Upper lobe of left lung (tissue), 6 donors: Measurements from ENCODE around the gene DIP2C. TPM values are rescaled to one million over a fixed set of nuclear protein-coding genes. Genes with fewer than 3 reads are reported as not detected.
A peak's percentile ranks its signal among the peaks of the same experiment; 100 is the strongest.
"Not testable (repeated sequence)": the region's sequence is repeated elsewhere in the genome, so short reads cannot be mapped to it uniquely, and the experiment has no call there.

Experiments used
- ATAC-seq, 2 donors: fragments of 200-7000 bp; cut with Tn5 transposase; one replicate each; pipeline ENCODE4 v1.9.1; 2022; ENCODE audit warnings: mild to moderate bottlenecking in 2 of 2, moderate library complexity in 2 of 2; ENCODE audit not compliant: low FRiP score in 2 of 2
- DNase-seq, 2 donors: peaks; one replicate each; pipeline ENCODE4 v3.0.0-alpha.2; 2019 to 2020
- H3K27ac ChIP-seq, 4 donors: fragments of 200-600 bp; sonication (generic); one replicate each; pipeline ENCODE4 v1.5.1; 2016 to 2019
- H3K27me3 ChIP-seq, 4 donors: fragments of 200-600 bp; sonication (generic); one replicate each; pipeline ENCODE4 v1.5.1; 2017 to 2019
- H3K36me3 ChIP-seq, 4 donors: fragments of 200-600 bp; sonication (generic); one replicate each; pipeline ENCODE4 v1.5.1; 2016 to 2019
- H3K4me1 ChIP-seq, 4 donors: fragments of 200-600 bp; sonication (generic); one replicate each; pipeline ENCODE4 v1.5.1; 2018 to 2019
- H3K4me3 ChIP-seq, 4 donors: fragments of 200-600 bp; sonication (generic); one replicate each; pipeline ENCODE4 v1.5.1; 2017 to 2019; ENCODE audit warnings: mild to moderate bottlenecking in 2 of 4, moderate library complexity in 1 of 4
- H3K9me3 ChIP-seq, 4 donors: fragments of 200-600 bp; sonication (generic); one replicate each; pipeline ENCODE4 v1.5.1; 2018 to 2019
- CTCF ChIP-seq, 6 experiments: fragments of 450-650 bp in 4 of 6; fragments of 200-600 bp in 2 of 6; sonication (generic) in 2 of 6; IDR thresholded peaks; one replicate each; pipeline ENCODE4 v1.5.1; 2016 to 2019; ENCODE audit warnings: antibody characterized with exemption in 6 of 6
- EP300 ChIP-seq, 4 donors: sonication (generic); formaldehyde crosslinking; IDR thresholded peaks; one replicate each; pipeline ENCODE4 v1.5.1; 2017; ENCODE audit warnings: antibody characterized with exemption in 4 of 4, control low read depth in 2 of 4
- POLR2A ChIP-seq, 4 donors: fragments of 450-650 bp; IDR thresholded peaks; one replicate each; pipeline ENCODE4 v1.5.1; 2016 to 2017; ENCODE audit warnings: antibody characterized with exemption in 4 of 4, mild to moderate bottlenecking in 2 of 4
- POLR2AphosphoS5 ChIP-seq, 2 donors: sonication (generic); formaldehyde crosslinking; IDR thresholded peaks; one replicate each; pipeline ENCODE4 v1.5.1; 2017; ENCODE audit warnings: antibody characterized with exemption in 2 of 2
- WGBS, 2 donors: methylation state at CpG; one replicate each; pipeline ENCODE4 v1.1.5; 2017 to 2018; 5-methylcytosine and 5-hydroxymethylcytosine counted together
- total RNA-seq, 6 donors: library from RNA; depleted of rRNA in 4 of 6; stranded (reverse); fragments of >200 nt in 4 of 6; gene quantifications; one replicate each; pipeline versions ENCODE4 v1.1.0 to v1.2.1, GENCODE V29; 2016 to 2021
- donor health status: DM: no; HTN: no; CAD: no; lungs with moderate emphysema.
- donor health status: DM: no; HTN: yes; CAD: no; lungs with severe emphysema.

The DIP2C gene
- total RNA-seq, 6 donors from 2014 or later: 11.6 to 32.5 (median 14.7) TPM

GRCh38 chr10:396107-396506 lies 293.4 kb downstream of the DIP2C start:
- no peaks in the 10 kb centered on the region for H3K27me3 ChIP-seq
- H3K36me3 ChIP-seq: no peaks in the 10 kb centered on the region
- WGBS, 2 donors: 73 to 76% methylated on average over 5 of the region's 5 CpGs
- peak overlapping the region in 1 of 4 donors; percentile 15 for H3K27ac ChIP-seq
- no peak overlapping the region for H3K4me3 ChIP-seq
- H3K9me3 ChIP-seq: no peaks in the 10 kb centered on the region
- ATAC-seq (no peak), DNase-seq (no peak)
- TF ChIP-seq POLR2A (IDR thresholded peaks at IDR 0.05) (no peak), POLR2AphosphoS5 (IDR thresholded peaks at IDR 0.05) (no peak), EP300 (IDR thresholded peaks at IDR 0.05) (no peak), CTCF (IDR thresholded peaks at IDR 0.05) (no peak)
- H3K4me1 ChIP-seq: peaks cover 0 to 17% (median 8%) of the 10 kb centered on the region in 4 donors

GRCh38 chr10:395665-396064 lies 293.8 kb downstream of the DIP2C start:
- DNase-seq (no peak), ATAC-seq (no peak)
- no peaks in the 10 kb centered on the region for H3K36me3 ChIP-seq
- H3K4me3 ChIP-seq: no peak overlapping the region
- no peaks in the 10 kb centered on the region for H3K27me3 ChIP-seq
- no peak overlapping the region for H3K27ac ChIP-seq
- WGBS, 2 donors: 83 to 100% methylated on average over 1 to 7 of the region's 7 CpGs
- TF ChIP-seq POLR2AphosphoS5 (IDR thresholded peaks at IDR 0.05) (no peak), CTCF (IDR thresholded peaks at IDR 0.05) (no peak), EP300 (IDR thresholded peaks at IDR 0.05) (no peak), POLR2A (IDR thresholded peaks at IDR 0.05) (no peak)
- H3K9me3 ChIP-seq: no peaks in the 10 kb centered on the region
- H3K4me1 ChIP-seq: peaks cover 0 to 17% (median 8%) of the 10 kb centered on the region in 4 donors

GRCh38 chr10:394439-395101 lies 294.9 kb downstream of the DIP2C start:
- not testable (repeated sequence) for H3K4me3 ChIP-seq, H3K36me3 ChIP-seq, H3K27me3 ChIP-seq, H3K9me3 ChIP-seq, DNase-seq
- H3K27ac ChIP-seq: peak overlapping the region in 2 of 4 donors; percentile 43 to 54
- H3K4me1 ChIP-seq: peaks cover 0 to 17% (median 8%) of the 10 kb centered on the region in 4 donors
- WGBS, 2 donors: 74 to 77% methylated on average over 21 of the region's 21 CpGs
- peak in 1 of 2 donors; percentile 19 for ATAC-seq

GRCh38 chr10:393787-394438 lies 295.6 kb downstream of the DIP2C start:
- ATAC-seq (no peak), DNase-seq (no peak)
- TF ChIP-seq POLR2AphosphoS5 (IDR thresholded peaks at IDR 0.05) (no peak), EP300 (IDR thresholded peaks at IDR 0.05) (no peak), POLR2A (IDR thresholded peaks at IDR 0.05) (no peak), CTCF (IDR thresholded peaks at IDR 0.05) (no peak)
- peaks cover 0 to 15% (median 2%) of the 10 kb centered on the region in 4 donors for H3K36me3 ChIP-seq
- no peaks in the 10 kb centered on the region for H3K27me3 ChIP-seq
- peak overlapping the region in 2 of 4 donors; percentile 43 to 54 for H3K27ac ChIP-seq
- 86 to 96% methylated on average over 14 of the region's 14 CpGs for WGBS, 2 donors
- H3K9me3 ChIP-seq: no peaks in the 10 kb centered on the region
- no peak overlapping the region for H3K4me3 ChIP-seq
- H3K4me1 ChIP-seq: peaks cover 0 to 17% (median 8%) of the 10 kb centered on the region in 4 donors

GRCh38 chr10:393106-393745 lies 296.2 kb downstream of the DIP2C start:
- WGBS, 2 donors: 93 to 96% methylated on average over 13 of the region's 13 CpGs
- no peak for TF ChIP-seq CTCF (IDR thresholded peaks at IDR 0.05)
- TF ChIP-seq EP300 (IDR thresholded peaks at IDR 0.05): no peak
- no peak for TF ChIP-seq POLR2A (IDR thresholded peaks at IDR 0.05)
- no peak for TF ChIP-seq POLR2AphosphoS5 (IDR thresholded peaks at IDR 0.05)
- H3K9me3 ChIP-seq: no peaks in the 10 kb centered on the region
- no peak overlapping the region for H3K27ac ChIP-seq
- H3K27me3 ChIP-seq: no peaks in the 10 kb centered on the region
- peaks cover 0 to 21% (median 2%) of the 10 kb centered on the region in 4 donors for H3K36me3 ChIP-seq
- ATAC-seq (no peak), DNase-seq (no peak)
- peaks cover 0 to 21% (median 8%) of the 10 kb centered on the region in 4 donors for H3K4me1 ChIP-seq
- H3K4me3 ChIP-seq: no peak overlapping the region
